Endothelial cell of umbilical vein (primary cell): ENCODE measurements around the gene INAVA. TPM values are rescaled to one million over a fixed set of nuclear protein-coding genes. Genes with fewer than 3 reads are reported as not detected.

Experiments used
- BruUV-seq: library from RNA; stranded (reverse); fragments of 400-500 nt; replicated peaks from 2 replicates; lab custom pipeline; 2021; lab: Mats Ljungman, UMichigan
- CTCF ChIA-PET: fragments of 300-600, 350-600 bp; sonication (Branson Sonifier 250); formaldehyde crosslinking; loops from one replicate; lab custom pipeline; 2021; ENCODE audit warnings: antibody characterized with exemption, inconsistent platforms; lab: Charles Lee
- POLR2A ChIA-PET: fragments of 300-600, 350-600 bp; sonication (Branson Sonifier 250); formaldehyde crosslinking; loops from one replicate; lab custom pipeline; 2021; ENCODE audit warnings: antibody characterized with exemption, inconsistent platforms; lab: Charles Lee
- DNase-seq: peaks from one replicate; pipeline ENCODE4 v3.0.0-alpha.2; 2011; ENCODE audit warnings: low read depth, low spot score
- FAIRE-seq: peaks from 2 replicates; lab custom pipeline; 2011; peaks lifted over from hg19 to GRCh38; lab: Jason Lieb, UNC
- H2AFZ ChIP-seq: 2 replicates; pipeline ENCODE4 v1.6.0; 2012; ENCODE audit warnings: low read depth, low read length, control low read depth, inconsistent platforms
- H3K27ac ChIP-seq: 2 replicates; pipeline ENCODE4 v1.5.1; 2011; ENCODE audit warnings: low read depth, mild to moderate bottlenecking, control low read depth, low read length, moderate library complexity; ENCODE audit not compliant: insufficient read depth
- H3K27me3 ChIP-seq, 2 experiments: 2 replicates each; pipeline versions ENCODE4 v1.6.0 to v1.6.1; 2011; ENCODE audit warnings: low read length in 2 of 2, mixed read lengths in 1 of 2; ENCODE audit not compliant: control insufficient read depth in 2 of 2, insufficient read depth in 2 of 2
- H3K36me3 ChIP-seq, 2 experiments: 2 replicates in 1 of 2; 3 replicates in 1 of 2; pipeline ENCODE4 v1.5.1; 2011; ENCODE audit warnings: low read length in 2 of 2, mild to moderate bottlenecking in 1 of 2, moderate library complexity in 1 of 2; ENCODE audit not compliant: control insufficient read depth in 2 of 2, insufficient read depth in 2 of 2; ENCODE audit errors: extremely low read depth in 1 of 2
- H3K4me1 ChIP-seq: 3 replicates; pipeline ENCODE4 v1.5.1; 2011; ENCODE audit warnings: mild to moderate bottlenecking, low read length; ENCODE audit not compliant: control insufficient read depth, insufficient read depth; ENCODE audit errors: extremely low read depth
- H3K4me2 ChIP-seq: 2 replicates; pipeline ENCODE4 v1.6.1; 2011; ENCODE audit warnings: low read length, control low read depth, mixed read lengths; ENCODE audit not compliant: insufficient read depth
- H3K4me3 ChIP-seq, 3 experiments: fragments of 200-600 bp in 1 of 3; sonication (generic), shearing (Covaris generic) in 1 of 3; replicated peaks in 1 of 3; 2 replicates each; pipeline ENCODE4 v1.5.1; 2011 to 2016; ENCODE audit warnings: control low read depth in 3 of 3, low read length in 3 of 3, mild to moderate bottlenecking in 2 of 3, inconsistent platforms in 1 of 3, low read depth in 1 of 3, moderate library complexity in 1 of 3; ENCODE audit not compliant: insufficient read depth in 1 of 3
- H3K79me2 ChIP-seq: 2 replicates; pipeline ENCODE4 v1.6.0; 2012; ENCODE audit warnings: low read length, inconsistent platforms; ENCODE audit not compliant: control insufficient read depth, insufficient read depth
- H3K9ac ChIP-seq: replicated peaks from 2 replicates; pipeline ENCODE3; 2011; ENCODE audit warnings: low read length, control low read depth; ENCODE audit not compliant: insufficient read depth; ENCODE audit errors: extremely low read depth
- H3K9me1 ChIP-seq: replicated peaks from 3 replicates; pipeline ENCODE4 v1.6.0; 2011; ENCODE audit warnings: mild to moderate bottlenecking, low read length; ENCODE audit not compliant: control insufficient read depth, insufficient read depth; ENCODE audit errors: extremely low read depth
- H3K9me3 ChIP-seq: replicated peaks from 2 replicates; pipeline ENCODE4 v1.5.1; 2012; ENCODE audit warnings: low read length, inconsistent platforms; ENCODE audit not compliant: control insufficient read depth, insufficient read depth
- H4K20me1 ChIP-seq: replicated peaks from 2 replicates; pipeline ENCODE3; 2011; ENCODE audit warnings: mild to moderate bottlenecking, low read length; ENCODE audit not compliant: control insufficient read depth, insufficient read depth; ENCODE audit errors: extremely low read depth
- EZH2 ChIP-seq: IDR thresholded peaks from 2 replicates; pipeline ENCODE4 v1.6.1; 2012; ENCODE audit warnings: borderline replicate concordance, low read depth, mild to moderate bottlenecking, moderate library complexity, low read length, inconsistent platforms; ENCODE audit not compliant: severe bottlenecking
- FOS ChIP-seq: IDR thresholded peaks from 2 replicates; pipeline ENCODE4 v1.6.1; 2011; ENCODE audit warnings: mild to moderate bottlenecking, low read length, moderate library complexity, borderline replicate concordance; ENCODE audit not compliant: insufficient read depth
- GATA2 ChIP-seq: IDR thresholded peaks from 2 replicates; pipeline ENCODE4 v1.7.0; 2011; ENCODE audit warnings: low read depth, mild to moderate bottlenecking, moderate library complexity, mixed read lengths, low read length; ENCODE audit not compliant: insufficient read length, insufficient read depth
- JUN ChIP-seq: IDR thresholded peaks from 2 replicates; pipeline ENCODE4 v1.6.1; 2011; ENCODE audit warnings: borderline replicate concordance, low read depth; ENCODE audit not compliant: insufficient read length, insufficient read depth
- MAX ChIP-seq: IDR thresholded peaks from 2 replicates; pipeline ENCODE4 v1.6.1; 2011; ENCODE audit not compliant: insufficient read depth, insufficient read length
- MYC ChIP-seq: IDR thresholded peaks from one replicate; pipeline ENCODE4 v1.6.1; 2011; ENCODE audit warnings: mild to moderate bottlenecking, low read depth, low read length
- POLR2A ChIP-seq: IDR thresholded peaks from 2 replicates; pipeline ENCODE4 v1.6.1; 2012; ENCODE audit warnings: low read depth, mild to moderate bottlenecking, control low read depth, low read length
- POLR2AphosphoS5 ChIP-seq: IDR thresholded peaks from 2 replicates; pipeline ENCODE4 v1.6.1; 2012; ENCODE audit warnings: low read depth, mild to moderate bottlenecking, control low read depth, low read length, moderate library complexity; ENCODE audit not compliant: insufficient read depth
- dilution Hi-C: fragments of 300-500 bp; cut with MboI; formaldehyde crosslinking; loops from one replicate; pipeline ENCODE4 v1.15.0; 2019; ENCODE audit warnings: low sequenced_read_pairs; ENCODE audit not compliant: extremely low pct_ligation_motif_present
- intact Hi-C: fragments of 100-400 bp; cut with micrococcal nuclease; formaldehyde crosslinking; loops from one replicate; pipeline ENCODE4 v1.10.0; 2022
- polyA plus RNA-seq, 4 experiments: library from polyadenylated mRNA; depleted of rRNA in 3 of 4; stranded (reverse) in 3 of 4; unstranded in 1 of 4; fragments of >200 nt; gene quantifications; 2 replicates each; pipeline versions ENCODE4 v1.2.1 to v1.2.3, GENCODE V29; 2011 to 2012; ENCODE audit warnings: missing spikeins in 1 of 4
- total RNA-seq: library from RNA; stranded (reverse); gene quantifications from 2 replicates; pipeline ENCODE4 v1.2.3, GENCODE V29; 2021
- TF ChIP-seq, protein P1 (sequence below), 2 donors: IDR thresholded peaks; 1 replicate in 1 of 2; 2 replicates in 1 of 2; pipeline ENCODE4 v1.5.1; 2011; ENCODE audit warnings: low read length in 2 of 2, mild to moderate bottlenecking in 2 of 2, moderate library complexity in 2 of 2, control low read depth in 1 of 2, inconsistent platforms in 1 of 2, low read depth in 1 of 2; ENCODE audit not compliant: insufficient read depth in 1 of 2; ENCODE audit errors: extremely low read depth in 1 of 2

The INAVA gene
- total and polyA plus RNA-seq, 2 donors (not counting 3 experiments of a cell fraction or from before 2014, with no cell fraction given), result 0.42 TPM; not detected in 1

DNA sequence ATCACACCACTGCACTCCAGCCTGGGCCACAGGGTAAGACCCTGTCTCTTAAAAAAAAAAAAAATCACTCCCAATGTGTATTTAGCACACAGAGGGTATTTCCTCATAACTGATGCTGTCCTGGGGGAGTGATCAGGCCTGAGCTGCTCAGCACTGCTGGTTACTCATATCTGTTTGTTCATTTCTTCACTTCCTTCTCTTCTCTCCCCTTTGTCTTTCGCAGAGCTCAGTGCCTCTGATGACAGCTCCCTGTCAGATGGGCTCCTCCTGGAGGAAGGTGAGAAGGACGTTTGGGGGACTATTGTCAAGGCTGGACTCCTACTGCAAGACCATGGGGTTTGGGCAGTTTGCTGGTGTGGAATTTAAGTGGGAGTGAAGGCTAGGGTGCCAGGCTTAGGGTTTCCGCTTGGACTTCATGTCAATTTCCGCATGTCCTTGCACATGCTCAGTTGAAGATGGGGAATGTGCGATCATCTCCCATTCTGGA is 13.0 kb downstream of the INAVA start:
- BruUV-seq, result no TSS peak
- no peaks in the 10 kb centered on the region for H4K20me1 ChIP-seq
- H3K36me3 ChIP-seq, result no peaks in the 10 kb centered on the region
- no peaks in the 10 kb centered on the region for H3K9me3 ChIP-seq
- no peak overlapping the region for H3K9ac ChIP-seq
- no peak for FAIRE-seq
- ChIA-PET CTCF (no interaction called here), POLR2A (no interaction called here)
- no peak for TF ChIP-seq EZH2
- no peak for TF ChIP-seq GATA2
- TF ChIP-seq MAX, result no peak
- no peak for TF ChIP-seq JUN
- TF ChIP-seq POLR2AphosphoS5, result no peak
- no peak for TF ChIP-seq POLR2A
- no peak for TF ChIP-seq FOS
- no peak for TF ChIP-seq MYC
- TF ChIP-seq, protein P1, sequence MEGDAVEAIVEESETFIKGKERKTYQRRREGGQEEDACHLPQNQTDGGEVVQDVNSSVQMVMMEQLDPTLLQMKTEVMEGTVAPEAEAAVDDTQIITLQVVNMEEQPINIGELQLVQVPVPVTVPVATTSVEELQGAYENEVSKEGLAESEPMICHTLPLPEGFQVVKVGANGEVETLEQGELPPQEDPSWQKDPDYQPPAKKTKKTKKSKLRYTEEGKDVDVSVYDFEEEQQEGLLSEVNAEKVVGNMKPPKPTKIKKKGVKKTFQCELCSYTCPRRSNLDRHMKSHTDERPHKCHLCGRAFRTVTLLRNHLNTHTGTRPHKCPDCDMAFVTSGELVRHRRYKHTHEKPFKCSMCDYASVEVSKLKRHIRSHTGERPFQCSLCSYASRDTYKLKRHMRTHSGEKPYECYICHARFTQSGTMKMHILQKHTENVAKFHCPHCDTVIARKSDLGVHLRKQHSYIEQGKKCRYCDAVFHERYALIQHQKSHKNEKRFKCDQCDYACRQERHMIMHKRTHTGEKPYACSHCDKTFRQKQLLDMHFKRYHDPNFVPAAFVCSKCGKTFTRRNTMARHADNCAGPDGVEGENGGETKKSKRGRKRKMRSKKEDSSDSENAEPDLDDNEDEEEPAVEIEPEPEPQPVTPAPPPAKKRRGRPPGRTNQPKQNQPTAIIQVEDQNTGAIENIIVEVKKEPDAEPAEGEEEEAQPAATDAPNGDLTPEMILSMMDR (IDR thresholded peaks at IDR 0.05; ENCODE audit: extremely low read depth in 1 of 2, insufficient read depth in 1 of 2, low read depth in 1 of 2, low read length in 2 of 2), result no peak
- H2AFZ ChIP-seq, result no peak overlapping the region
- H3K27ac ChIP-seq, result no peak overlapping the region
- no peak for DNase-seq
- H3K4me3 ChIP-seq, result no peak overlapping the region
- no peaks in the 10 kb centered on the region for H3K4me1 ChIP-seq
- H3K9me1 ChIP-seq, result no peaks in the 10 kb centered on the region
- intact Hi-C loops (no loop called here), dilution Hi-C loops (no loop called here)
- no peak overlapping the region for H3K4me2 ChIP-seq
- peaks cover 0 to 3% of the 10 kb centered on the region in 2 experiments for H3K27me3 ChIP-seq
- no peaks in the 10 kb centered on the region for H3K79me2 ChIP-seq
